Skeletal muscle satellite cell (primary cell): Measurements from ENCODE around the gene AUTS2.

Experiments
- H3K27me3 ChIP-seq: 2 replicates; pipeline ENCODE4 v1.7.0; 2013; ENCODE audit warnings: low read length; ENCODE audit not compliant: control insufficient read depth, insufficient read depth
- H3K36me3 ChIP-seq: 2 replicates; pipeline ENCODE4 v1.7.0; 2013; ENCODE audit warnings: mild to moderate bottlenecking, control low read depth, low read length; ENCODE audit not compliant: insufficient read depth
- H3K4me1 ChIP-seq: 2 replicates; pipeline ENCODE4 v1.7.0; 2013; ENCODE audit warnings: low read length; ENCODE audit not compliant: control insufficient read depth, insufficient read depth
- H3K4me2 ChIP-seq: 2 replicates; pipeline ENCODE4 v1.7.0; 2013; ENCODE audit warnings: mild to moderate bottlenecking, low read length
- H3K4me3 ChIP-seq: 2 replicates; pipeline ENCODE4 v1.7.0; 2013; ENCODE audit warnings: low read length
- H3K9ac ChIP-seq: 2 replicates; pipeline ENCODE4 v1.7.0; 2013; ENCODE audit warnings: mild to moderate bottlenecking, low read depth, low read length, moderate library complexity
- H3K9me3 ChIP-seq: replicated peaks from 2 replicates; pipeline ENCODE4 v1.7.0; 2013; ENCODE audit warnings: mild to moderate bottlenecking, control low read depth, low read length

AUTS2 gene

DNA sequence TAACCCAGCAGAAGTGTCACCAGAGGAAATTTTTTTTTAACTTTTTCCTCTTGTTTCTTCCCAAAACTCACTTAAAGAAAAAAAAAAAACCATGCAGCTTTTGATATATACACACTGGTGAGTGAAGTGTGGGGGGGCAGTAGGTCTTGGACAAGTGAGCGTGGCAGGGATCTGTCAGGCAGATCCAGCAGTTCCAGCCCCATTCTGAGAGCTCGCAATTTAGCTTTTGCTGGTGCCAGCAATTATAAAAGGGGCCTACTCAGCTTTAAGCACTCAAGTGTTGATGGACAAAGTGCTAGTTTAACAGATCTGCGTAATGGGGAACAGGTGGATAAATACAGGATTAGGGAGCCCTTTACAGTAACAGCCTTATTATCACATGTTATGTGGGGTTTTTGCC, 914.5 kb downstream of the AUTS2 start:
- no peaks in the 10 kb centered on the region for H3K9me3 ChIP-seq
- H3K9ac ChIP-seq, result no peak overlapping the region
- H3K4me1 ChIP-seq, result no peaks in the 10 kb centered on the region
- H3K4me3 ChIP-seq, result no peak overlapping the region
- no peaks in the 10 kb centered on the region for H3K27me3 ChIP-seq
- H3K4me2 ChIP-seq, result no peak overlapping the region
- H3K36me3 ChIP-seq, result no peaks in the 10 kb centered on the region

DNA sequence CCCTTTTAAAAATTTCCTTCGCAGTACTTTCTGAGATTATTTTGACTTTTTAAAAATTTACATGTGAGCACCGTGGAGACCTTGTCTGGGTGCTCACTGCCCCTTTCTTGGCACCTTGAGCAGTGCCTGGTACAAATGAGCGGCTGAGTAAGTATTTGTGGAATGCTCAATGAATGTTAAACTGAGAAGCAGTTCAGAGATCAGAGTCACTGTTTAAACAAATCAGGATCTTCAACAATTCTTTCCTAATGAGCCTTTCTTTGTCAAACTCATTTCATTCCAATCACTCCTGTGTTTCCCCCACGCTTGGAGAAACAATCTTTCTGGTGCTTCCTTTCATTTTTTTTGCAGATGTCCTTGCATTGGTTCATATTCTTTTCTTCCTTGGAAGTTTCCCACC, 922.3 kb downstream of the AUTS2 start:
- H3K9me3 ChIP-seq, result no peaks in the 10 kb centered on the region
- no peaks in the 10 kb centered on the region for H3K27me3 ChIP-seq
- H3K9ac ChIP-seq, result no peak overlapping the region
- H3K4me1 ChIP-seq, result no peaks in the 10 kb centered on the region
- H3K36me3 ChIP-seq, result no peaks in the 10 kb centered on the region
- H3K4me3 ChIP-seq, result no peak overlapping the region
- H3K4me2 ChIP-seq, result no peak overlapping the region

DNA sequence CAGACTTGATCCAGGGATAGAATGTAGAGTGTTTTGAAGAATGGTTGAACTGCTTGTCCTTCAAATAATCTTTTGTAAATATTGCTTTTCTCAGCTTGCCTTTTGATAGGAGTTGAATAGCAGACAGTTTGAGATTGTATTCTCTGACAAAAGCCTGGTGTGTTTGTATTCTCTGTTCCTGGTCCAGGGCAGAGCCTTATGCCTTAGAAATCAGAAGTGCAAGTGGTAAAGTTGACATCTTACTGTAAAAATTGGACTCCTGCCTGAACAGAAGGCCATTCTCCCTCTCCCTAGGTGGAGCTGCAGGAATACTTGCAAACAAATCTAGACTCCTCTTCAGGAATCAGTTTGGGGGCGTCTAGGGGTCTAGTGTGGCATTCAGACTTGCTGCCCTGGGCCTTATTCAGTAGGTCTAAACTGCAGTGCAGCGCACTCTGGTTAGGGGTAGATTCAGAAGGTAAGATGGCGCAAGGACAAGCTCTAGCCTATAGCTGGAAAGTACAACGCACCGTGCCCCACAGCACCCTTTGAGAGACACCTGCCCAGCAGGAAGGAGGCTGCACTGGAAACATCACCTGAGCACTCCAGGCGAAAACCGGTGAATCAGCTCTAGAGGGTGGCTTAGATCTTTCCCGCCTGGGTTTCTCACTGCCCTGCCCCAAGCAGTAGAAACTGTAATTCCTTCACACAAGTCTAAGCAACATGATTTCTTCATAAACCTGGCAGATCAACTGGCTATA, 925.1 kb downstream of the AUTS2 start:
- Histone ChIP-seq H3K4me2 (no peak overlapping the region), H3K4me3 (no peak overlapping the region), H3K27me3 (no peaks in the 10 kb centered on the region), H3K4me1 (no peaks in the 10 kb centered on the region), H3K36me3 (no peaks in the 10 kb centered on the region), H3K9me3 (no peaks in the 10 kb centered on the region), H3K9ac (no peak overlapping the region)

GRCh38 chr7:70523989-70524351, 925.7 kb downstream of the AUTS2 start:
- no peaks in the 10 kb centered on the region for H3K36me3 ChIP-seq
- no peaks in the 10 kb centered on the region for H3K4me1 ChIP-seq
- H3K9ac ChIP-seq, result no peak overlapping the region
- H3K27me3 ChIP-seq, result no peaks in the 10 kb centered on the region
- no peaks in the 10 kb centered on the region for H3K9me3 ChIP-seq
- H3K4me3 ChIP-seq, result no peak overlapping the region
- H3K4me2 ChIP-seq, result no peak overlapping the region

DNA sequence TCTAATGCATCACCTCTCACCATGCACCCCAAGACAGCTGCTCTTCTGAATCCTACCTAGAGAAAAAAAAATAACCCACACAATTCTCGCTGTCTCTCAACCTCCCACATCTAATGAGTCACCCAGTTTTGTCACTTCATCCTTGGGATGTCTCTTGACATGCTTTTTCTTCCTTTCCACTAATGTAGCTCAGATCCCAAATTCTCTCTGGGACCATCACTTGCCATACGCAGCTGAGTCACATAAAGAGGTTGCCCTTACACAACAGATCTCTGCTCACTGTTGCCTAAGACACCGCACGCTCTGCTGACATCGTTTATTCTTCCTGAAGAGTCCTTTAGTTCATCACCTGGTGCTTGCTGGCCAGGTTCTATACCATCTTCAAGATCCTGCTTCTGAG, 927.7 kb downstream of the AUTS2 start:
- Histone ChIP-seq H3K9me3 (no peaks in the 10 kb centered on the region), H3K9ac (no peak overlapping the region), H3K4me2 (no peak overlapping the region), H3K36me3 (no peaks in the 10 kb centered on the region), H3K27me3 (peaks cover 11% of the 10 kb centered on the region), H3K4me3 (no peak overlapping the region), H3K4me1 (no peaks in the 10 kb centered on the region)

DNA sequence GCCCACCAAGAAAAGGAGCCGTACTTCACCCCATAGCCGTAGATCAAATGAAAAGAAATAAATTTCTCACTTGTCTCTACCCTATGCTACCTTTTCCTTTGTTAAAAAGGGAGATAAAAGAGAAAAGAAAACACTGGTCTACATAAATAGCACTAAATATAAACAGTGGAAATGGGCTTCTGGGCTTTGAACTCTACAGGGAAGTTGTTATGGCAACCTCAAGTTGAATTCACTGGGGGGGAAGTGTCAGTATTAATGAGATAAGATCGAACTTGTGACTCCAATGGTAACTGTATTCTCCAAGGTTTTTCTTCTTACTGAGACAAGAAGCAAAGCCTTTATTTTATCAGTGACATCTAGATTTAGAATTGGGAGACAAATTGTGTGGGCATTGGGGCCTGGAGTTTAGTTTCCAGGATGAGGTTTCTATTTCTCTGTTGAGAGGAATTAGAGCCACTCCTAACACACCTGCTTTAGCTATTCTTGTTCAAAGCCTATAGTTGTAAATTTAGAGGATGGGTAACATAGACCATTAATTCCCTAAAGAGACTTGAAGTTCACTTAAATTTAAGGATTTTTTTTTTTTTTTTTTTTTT, 929.3 kb downstream of the AUTS2 start:
- Histone ChIP-seq H3K27me3 (peaks cover 11% of the 10 kb centered on the region), H3K4me3 (no peak overlapping the region), H3K36me3 (no peaks in the 10 kb centered on the region), H3K9me3 (no peaks in the 10 kb centered on the region), H3K4me2 (no peak overlapping the region), H3K9ac (no peak overlapping the region), H3K4me1 (no peaks in the 10 kb centered on the region)

- H3K36me3 ChIP-seq, result no peaks in the 10 kb centered on the region
- no peaks in the 10 kb centered on the region for H3K4me1 ChIP-seq
- no peak overlapping the region for H3K4me3 ChIP-seq
- no peaks in the 10 kb centered on the region for H3K9me3 ChIP-seq
- H3K4me2 ChIP-seq, result no peak overlapping the region
- H3K9ac ChIP-seq, result no peak overlapping the region
- peaks cover 11% of the 10 kb centered on the region for H3K27me3 ChIP-seq
Observed at GRCh38 chr7:70529436-70529835, 931.2 kb downstream of the AUTS2 start.

GRCh38 chr7:70529914-70530585, 931.8 kb downstream of the AUTS2 start:
- H3K9me3 ChIP-seq, result no peaks in the 10 kb centered on the region
- no peaks in the 10 kb centered on the region for H3K36me3 ChIP-seq
- no peak overlapping the region for H3K4me3 ChIP-seq
- H3K9ac ChIP-seq, result no peak overlapping the region
- no peak overlapping the region for H3K4me2 ChIP-seq
- H3K4me1 ChIP-seq, result no peaks in the 10 kb centered on the region
- peaks cover 11% of the 10 kb centered on the region for H3K27me3 ChIP-seq

DNA sequence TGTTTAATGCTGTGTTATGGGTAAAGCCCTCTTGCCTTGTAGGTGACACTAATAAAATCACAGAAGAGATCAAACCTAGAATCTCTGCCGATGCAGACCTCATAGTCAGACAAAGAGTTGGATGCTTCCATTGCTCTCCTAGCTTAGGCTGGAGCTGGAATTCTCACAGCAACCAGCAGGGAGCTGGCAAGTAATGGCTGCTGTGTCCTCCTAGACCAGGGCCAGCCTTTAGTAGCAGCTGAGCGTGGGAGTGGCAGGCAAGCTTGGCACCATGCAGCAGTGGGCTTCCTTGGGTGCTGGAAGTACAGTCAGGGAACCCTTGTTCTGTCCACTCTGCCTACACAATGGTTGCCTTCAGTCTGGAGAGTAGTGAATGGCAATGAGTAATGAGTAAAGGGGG, 935.3 kb downstream of the AUTS2 start:
- H3K4me3 ChIP-seq, result no peak overlapping the region
- H3K4me1 ChIP-seq, result no peaks in the 10 kb centered on the region
- peaks cover 11% of the 10 kb centered on the region for H3K27me3 ChIP-seq
- H3K36me3 ChIP-seq, result no peaks in the 10 kb centered on the region
- no peaks in the 10 kb centered on the region for H3K9me3 ChIP-seq
- H3K4me2 ChIP-seq, result no peak overlapping the region
- no peak overlapping the region for H3K9ac ChIP-seq

DNA sequence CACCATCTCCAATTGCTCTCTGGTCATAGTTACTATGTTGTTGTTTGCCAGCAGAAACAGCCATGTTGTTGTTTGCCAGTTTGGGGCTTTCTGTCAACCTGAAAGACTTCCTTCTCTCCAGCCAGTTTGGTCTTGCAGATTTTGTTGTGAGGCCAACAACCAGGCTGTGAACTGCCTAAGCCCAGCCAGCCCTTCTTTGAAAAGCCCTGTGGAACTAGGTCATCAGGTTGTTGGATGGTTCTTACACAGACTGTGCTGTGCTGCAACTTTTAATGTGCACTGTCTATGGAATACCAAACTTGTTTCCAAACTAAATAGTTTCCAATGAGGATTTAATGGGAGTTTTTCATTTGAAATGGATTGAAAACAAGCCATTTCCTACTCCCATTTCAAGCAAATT, 940.9 kb downstream of the AUTS2 start:
- Histone ChIP-seq H3K9ac (no peak overlapping the region), H3K36me3 (no peaks in the 10 kb centered on the region), H3K4me2 (no peak overlapping the region), H3K4me1 (no peaks in the 10 kb centered on the region), H3K9me3 (no peaks in the 10 kb centered on the region), H3K27me3 (no peaks in the 10 kb centered on the region), H3K4me3 (no peak overlapping the region)

DNA sequence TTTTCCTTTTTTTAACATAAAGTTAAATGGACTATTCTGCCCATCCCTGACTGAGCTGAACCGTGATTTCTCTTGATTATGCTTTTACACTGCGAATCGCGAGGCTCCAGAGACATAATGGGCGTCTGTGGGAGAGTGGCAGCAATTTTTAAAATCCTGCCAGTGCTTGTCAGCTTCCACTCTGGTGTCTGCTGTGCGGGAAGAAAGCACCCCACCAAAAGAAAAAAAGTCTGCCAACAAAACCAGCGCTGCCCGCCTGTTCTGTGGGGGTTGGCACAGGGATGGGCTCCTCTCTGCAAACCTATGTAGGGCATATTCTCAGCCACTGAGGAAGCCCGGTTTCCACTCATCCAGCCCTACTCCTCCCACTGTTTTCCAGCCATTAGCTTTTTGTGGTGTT, 941.3 kb downstream of the AUTS2 start:
- no peak overlapping the region for H3K4me2 ChIP-seq
- H3K27me3 ChIP-seq, result no peaks in the 10 kb centered on the region
- no peak overlapping the region for H3K9ac ChIP-seq
- no peaks in the 10 kb centered on the region for H3K36me3 ChIP-seq
- no peak overlapping the region for H3K4me3 ChIP-seq
- H3K9me3 ChIP-seq, result no peaks in the 10 kb centered on the region
- H3K4me1 ChIP-seq, result no peaks in the 10 kb centered on the region

DNA sequence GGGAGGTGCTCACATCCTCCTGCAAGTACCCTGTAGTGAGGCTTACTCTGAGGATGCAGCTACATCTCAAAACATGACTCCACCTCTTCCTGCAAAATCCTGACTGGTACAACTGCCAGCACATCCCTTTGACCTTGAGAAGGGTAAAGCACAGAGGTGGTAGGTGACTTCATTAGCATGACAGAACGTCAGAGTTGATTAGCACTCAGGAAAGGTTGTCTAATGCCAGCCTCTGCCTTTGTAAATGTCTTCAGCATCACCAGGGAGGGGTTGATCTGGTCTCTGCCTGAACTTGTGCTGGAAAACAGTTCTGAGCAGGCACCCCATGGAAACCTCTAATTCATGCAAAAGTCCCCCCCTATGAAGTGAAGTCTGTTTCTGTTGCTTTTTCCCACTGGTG, 942.4 kb downstream of the AUTS2 start:
- no peak overlapping the region for H3K9ac ChIP-seq
- no peaks in the 10 kb centered on the region for H3K9me3 ChIP-seq
- no peaks in the 10 kb centered on the region for H3K36me3 ChIP-seq

More for the DNA sequence above, 942.4 kb downstream of the AUTS2 start:
- no peaks in the 10 kb centered on the region for H3K4me1 ChIP-seq
- H3K4me2 ChIP-seq, result no peak overlapping the region
- H3K27me3 ChIP-seq, result no peaks in the 10 kb centered on the region
- no peak overlapping the region for H3K4me3 ChIP-seq
